Epithelial cell of proximal tubule (primary cell): ENCODE data around the gene STYX. TPM values are rescaled to one million over a fixed set of nuclear protein-coding genes. Genes with fewer than 3 reads are reported as not detected.

ENCODE experiments used
- DNase-seq: peaks from one replicate; pipeline ENCODE4 v3.0.0-alpha.2; 2011; ENCODE audit warnings: low read depth
- H3K4me3 ChIP-seq: 2 replicates; pipeline ENCODE4 v1.5.1; 2011; ENCODE audit warnings: low read depth, mild to moderate bottlenecking, low read length
- CTCF ChIP-seq: conservative IDR thresholded peaks from 2 replicates; pipeline ENCODE4 v1.5.1; 2012; ENCODE audit warnings: low read depth, mild to moderate bottlenecking, low read length
- total RNA-seq: library from RNA; depleted of rRNA; stranded (reverse); fragments of >200 nt; gene quantifications from 2 replicates; pipeline ENCODE4 v1.2.3, GENCODE V29; 2015

STYX gene
- total RNA-seq, 1 donor from 2014 or later, result 12.2 TPM

GRCh38 chr14:52769887-52770286 lies 39.9 kb downstream of the STYX start:
- no peak for DNase-seq
- TF ChIP-seq CTCF, result no peak
- no peak overlapping the region for H3K4me3 ChIP-seq

- DNase-seq, result no peak
- no peak for TF ChIP-seq CTCF
- no peak overlapping the region for H3K4me3 ChIP-seq
Measured at GRCh38 chr14:52776816-52777215, 46.9 kb downstream of the STYX start.

GRCh38 chr14:52778702-52779101 lies 48.7 kb downstream of the STYX start:
- DNase-seq, result no peak
- no peak for TF ChIP-seq CTCF

GRCh38 chr14:52780893-52781292 lies 50.9 kb downstream of the STYX start:
- DNase-seq, result no peak
- TF ChIP-seq CTCF, result no peak
- no peak overlapping the region for H3K4me3 ChIP-seq

More at GRCh38 chr14:52778702-52779101, 48.7 kb downstream of the STYX start:
- H3K4me3 ChIP-seq, result no peak overlapping the region

- TF ChIP-seq CTCF, result no peak
Measured at GRCh38 chr14:52781629-52782028, 51.7 kb downstream of the STYX start.

GRCh38 chr14:52783206-52783605 lies 53.2 kb downstream of the STYX start:
- H3K4me3 ChIP-seq, result no peak overlapping the region
- TF ChIP-seq CTCF, result no peak
- no peak for DNase-seq

More at GRCh38 chr14:52781629-52782028, 51.7 kb downstream of the STYX start:
- no peak overlapping the region for H3K4me3 ChIP-seq
- no peak for DNase-seq

- no peak for TF ChIP-seq CTCF
- no peak overlapping the region for H3K4me3 ChIP-seq
- no peak for DNase-seq
Measured at GRCh38 chr14:52786887-52787286, 56.9 kb downstream of the STYX start.
